MM.1S (cell line): ENCODE data around the gene EVL.

Experiments used
- DNase-seq: peaks from one replicate; pipeline ENCODE4 v3.0.0-alpha.2; 2015
- H2AFZ ChIP-seq: fragments of 300-600 bp; sonication (generic); 2 replicates; pipeline ENCODE4 v1.6.0; 2016; ENCODE audit warnings: antibody characterized with exemption, low read length
- H3F3A ChIP-seq: fragments of 300-600 bp; sonication (generic); 2 replicates; pipeline ENCODE4 v1.6.1; 2016; ENCODE audit warnings: mild to moderate bottlenecking, antibody characterized with exemption, low read length, moderate library complexity, mixed read lengths; ENCODE audit not compliant: insufficient read depth
- H3K27ac ChIP-seq: fragments of 300-600 bp; sonication (generic); 2 replicates; pipeline ENCODE4 v1.5.1; 2016; ENCODE audit warnings: mild to moderate bottlenecking, low read length
- H3K27me3 ChIP-seq: fragments of 300-600 bp; sonication (generic); replicated peaks from 2 replicates; pipeline ENCODE4 v1.6.0; 2016; ENCODE audit warnings: low read length; ENCODE audit not compliant: insufficient read depth
- H3K36me3 ChIP-seq: fragments of 300-600 bp; sonication (generic); replicated peaks from 2 replicates; pipeline ENCODE4 v1.6.1; 2016; ENCODE audit warnings: mild to moderate bottlenecking, low read length, mixed read lengths; ENCODE audit not compliant: insufficient read depth
- H3K4me1 ChIP-seq: fragments of 300-600 bp; sonication (generic); 2 replicates; pipeline ENCODE4 v1.6.1; 2016; ENCODE audit warnings: low read length, mixed read lengths
- H3K4me2 ChIP-seq: fragments of 300-600 bp; sonication (generic); 2 replicates; pipeline ENCODE4 v1.6.0; 2016; ENCODE audit warnings: low read depth, low read length
- H3K4me3 ChIP-seq: fragments of 300-600 bp; sonication (generic); 2 replicates; pipeline ENCODE4 v1.5.1; 2016; ENCODE audit warnings: low read length, mixed read lengths
- H3K79me2 ChIP-seq: fragments of 300-600 bp; sonication (generic); 2 replicates; pipeline ENCODE4 v1.6.1; 2016; ENCODE audit warnings: mixed run types, low read length, mixed read lengths
- H3K9ac ChIP-seq: fragments of 300-600 bp; sonication (generic); 2 replicates; pipeline ENCODE4 v1.6.1; 2016; ENCODE audit warnings: low read length, mixed read lengths
- H3K9me2 ChIP-seq: fragments of 300-600 bp; sonication (generic); replicated peaks from 2 replicates; pipeline ENCODE4 v1.6.1; 2016; ENCODE audit warnings: mild to moderate bottlenecking, low read length, mixed read lengths; ENCODE audit not compliant: insufficient read depth
- H3K9me3 ChIP-seq: fragments of 300-600 bp; sonication (generic); replicated peaks from 2 replicates; pipeline ENCODE4 v1.6.1; 2016; ENCODE audit warnings: mild to moderate bottlenecking, low read length, mixed read lengths; ENCODE audit not compliant: insufficient read depth
- H4K20me1 ChIP-seq: fragments of 300-600 bp; sonication (generic); 2 replicates; pipeline ENCODE4 v1.6.1; 2016; ENCODE audit warnings: mild to moderate bottlenecking, low read length, moderate library complexity, mixed read lengths; ENCODE audit not compliant: insufficient read depth
- CTCF ChIP-seq: fragments of 300-600 bp; sonication (generic); IDR thresholded peaks from 2 replicates; pipeline ENCODE4 v1.5.1; 2016; ENCODE audit warnings: antibody characterized with exemption, low read length, mixed read lengths
- EZH2 ChIP-seq: fragments of 300-600 bp; sonication (generic); optimal IDR thresholded peaks from 2 replicates; pipeline ENCODE3; 2017; ENCODE audit warnings: low read depth, mild to moderate bottlenecking, antibody characterized with exemption, low read length, mixed read lengths
- EZH2phosphoT487 ChIP-seq: fragments of 300-600 bp; sonication (generic); IDR thresholded peaks from 2 replicates; pipeline ENCODE4 v1.6.1; 2018; ENCODE audit warnings: antibody characterized with exemption, low read length

EVL gene

GRCh38 chr14:100132161-100132902 is 67.1 kb downstream of the EVL start:
- Histone ChIP-seq H3K9me3 (no peaks in the 10 kb centered on the region), H2AFZ (no peak overlapping the region), H3K27me3 (no peaks in the 10 kb centered on the region), H3K9ac (no peak overlapping the region), H3K9me2 (no peaks in the 10 kb centered on the region), H3F3A (no peaks in the 10 kb centered on the region), H4K20me1 (no peaks in the 10 kb centered on the region), H3K36me3 (no peaks in the 10 kb centered on the region), H3K4me3 (no peak overlapping the region), H3K4me2 (no peak overlapping the region), H3K4me1 (no peaks in the 10 kb centered on the region), H3K27ac (no peak overlapping the region), H3K79me2 (no peaks in the 10 kb centered on the region)
- no peak for DNase-seq
- TF ChIP-seq EZH2: no peak

- H4K20me1 ChIP-seq: no peaks in the 10 kb centered on the region
- H3K36me3 ChIP-seq: no peaks in the 10 kb centered on the region
- no peaks in the 10 kb centered on the region for H3K9me3 ChIP-seq
- H3F3A ChIP-seq: no peaks in the 10 kb centered on the region
- no peak overlapping the region for H3K4me2 ChIP-seq
- H2AFZ ChIP-seq: no peak overlapping the region
- no peak overlapping the region for H3K27ac ChIP-seq
- no peaks in the 10 kb centered on the region for H3K9me2 ChIP-seq
- TF ChIP-seq EZH2phosphoT487: no peak
- no peak for TF ChIP-seq EZH2
- no peak for TF ChIP-seq CTCF
- H3K4me1 ChIP-seq: peaks cover 5% of the 10 kb centered on the region
- no peak for DNase-seq
- no peaks in the 10 kb centered on the region for H3K27me3 ChIP-seq
- H3K4me3 ChIP-seq: no peak overlapping the region
- H3K9ac ChIP-seq: no peak overlapping the region
- H3K79me2 ChIP-seq: no peaks in the 10 kb centered on the region
These were observed 67.8 kb downstream of the EVL start for GRCh38 chr14:100132903-100133510.

- Histone ChIP-seq H3K79me2 (no peaks in the 10 kb centered on the region), H3K4me2 (no peak overlapping the region), H3K4me1 (peaks cover 9% of the 10 kb centered on the region), H3K9me3 (no peaks in the 10 kb centered on the region), H4K20me1 (no peaks in the 10 kb centered on the region), H3K27me3 (no peaks in the 10 kb centered on the region), H3K36me3 (no peaks in the 10 kb centered on the region), H3F3A (no peaks in the 10 kb centered on the region), H3K4me3 (no peak overlapping the region), H2AFZ (no peak overlapping the region), H3K9me2 (no peaks in the 10 kb centered on the region), H3K27ac (no peak overlapping the region), H3K9ac (no peak overlapping the region)
- no peak for DNase-seq
- TF ChIP-seq EZH2phosphoT487 (no peak), CTCF (no peak), EZH2 (no peak)
These were observed 69.4 kb downstream of the EVL start for GRCh38 chr14:100134586-100134985.

GRCh38 chr14:100135073-100135472 is 69.9 kb downstream of the EVL start:
- H3K36me3 ChIP-seq: no peaks in the 10 kb centered on the region
- no peak overlapping the region for H3K4me2 ChIP-seq
- no peaks in the 10 kb centered on the region for H3K9me2 ChIP-seq
- H4K20me1 ChIP-seq: no peaks in the 10 kb centered on the region
- H3K9me3 ChIP-seq: no peaks in the 10 kb centered on the region
- H3F3A ChIP-seq: no peaks in the 10 kb centered on the region
- H3K4me1 ChIP-seq: peaks cover 9% of the 10 kb centered on the region
- H3K27ac ChIP-seq: no peak overlapping the region
- no peaks in the 10 kb centered on the region for H3K79me2 ChIP-seq
- H3K4me3 ChIP-seq: no peak overlapping the region
- H3K9ac ChIP-seq: no peak overlapping the region
- TF ChIP-seq EZH2: no peak
- no peak for TF ChIP-seq CTCF
- no peak for TF ChIP-seq EZH2phosphoT487
- H2AFZ ChIP-seq: no peak overlapping the region
- no peaks in the 10 kb centered on the region for H3K27me3 ChIP-seq
- no peak for DNase-seq
